HG02884 (cell line): Measurements from ENCODE around the gene KIAA1614.

Experiments
- ATAC-seq: cut with Tn5 transposase; IDR thresholded peaks from one replicate; pipeline ENCODE4 v1.9.1; 2021; ENCODE audit warnings: mild to moderate bottlenecking, moderate library complexity; ENCODE audit not compliant: unreplicated experiment

The KIAA1614 gene

GRCh38 chr1:180923021-180923841, 10.5 kb downstream of the KIAA1614 start:
- ATAC-seq = no peak

- ATAC-seq = no peak
Measured at GRCh38 chr1:180923887-180924286, 11.2 kb downstream of the KIAA1614 start.

GRCh38 chr1:180924939-180925338, 12.2 kb downstream of the KIAA1614 start:
- ATAC-seq = no peak

GRCh38 chr1:180925471-180926051, 12.9 kb downstream of the KIAA1614 start:
- ATAC-seq = no peak

GRCh38 chr1:180926164-180926981, 13.7 kb downstream of the KIAA1614 start:
- ATAC-seq = no peak

- no peak for ATAC-seq
Measured at GRCh38 chr1:180927348-180927747, 14.7 kb downstream of the KIAA1614 start.

- ATAC-seq = no peak
Measured at GRCh38 chr1:180927841-180928240, 15.1 kb downstream of the KIAA1614 start.

GRCh38 chr1:180928331-180929230, 15.9 kb downstream of the KIAA1614 start:
- no peak for ATAC-seq

GRCh38 chr1:180929389-180929788, 16.7 kb downstream of the KIAA1614 start:
- ATAC-seq = no peak

GRCh38 chr1:180930687-180931086, 18.0 kb downstream of the KIAA1614 start:
- ATAC-seq = no peak

GRCh38 chr1:180931529-180931928, 18.8 kb downstream of the KIAA1614 start:
- ATAC-seq = no peak

- no peak for ATAC-seq
Measured at GRCh38 chr1:180932378-180932777, 19.7 kb downstream of the KIAA1614 start.

GRCh38 chr1:180933141-180933540, 20.4 kb downstream of the KIAA1614 start:
- ATAC-seq = no peak

GRCh38 chr1:180934563-180934962, 21.9 kb downstream of the KIAA1614 start:
- no peak for ATAC-seq

- no peak for ATAC-seq
Measured at GRCh38 chr1:180935326-180936109, 22.8 kb downstream of the KIAA1614 start.

- ATAC-seq = no peak
Measured at GRCh38 chr1:180936110-180937011, 23.7 kb downstream of the KIAA1614 start.

GRCh38 chr1:180937012-180937372, 24.3 kb downstream of the KIAA1614 start:
- ATAC-seq = no peak

- no peak for ATAC-seq
Measured at GRCh38 chr1:180937624-180938225, 25.0 kb downstream of the KIAA1614 start.
